Naive B cell (primary cell): ENCODE measurements around the gene DRAM2. TPM values are rescaled to one million over a fixed set of nuclear protein-coding genes. Genes with fewer than 3 reads are reported as not detected.
A peak's percentile ranks its signal among the peaks of the same experiment; 100 is the strongest.

Experiments
- ATAC-seq, 2 donors: fragments of 150-1000 bp; cut with Tn5 transposase; 2 replicates each; pipeline ENCODE4 v1.10.0; 2021; ENCODE audit warnings: low read depth in 2 of 2, mild to moderate bottlenecking in 2 of 2, moderate library complexity in 2 of 2
- DNase-seq: peaks from one replicate; pipeline ENCODE4 v3.0.0; 2022
- H3K27ac Mint-ChIP-seq, 6 donors: one replicate each; pipeline ENCODE4 v1.8.0; 2020 to 2022; ENCODE audit warnings: mild to moderate bottlenecking in 6 of 6, mixed read lengths in 6 of 6, moderate library complexity in 5 of 6, inconsistent platforms in 2 of 6
- H3K27me3 Mint-ChIP-seq, 3 donors: one replicate each; pipeline ENCODE4 v1.8.0; 2021 to 2022; ENCODE audit warnings: mixed read lengths in 3 of 3, mild to moderate bottlenecking in 1 of 3
- H3K36me3 Mint-ChIP-seq, 2 donors: one replicate each; pipeline ENCODE4 v1.8.0; 2020 to 2022; ENCODE audit warnings: mixed read lengths in 2 of 2, inconsistent platforms in 1 of 2, mild to moderate bottlenecking in 1 of 2
- H3K4me1 Mint-ChIP-seq, 3 donors: one replicate each; pipeline ENCODE4 v1.8.0; 2020 to 2022; ENCODE audit warnings: mixed read lengths in 3 of 3, inconsistent platforms in 1 of 3, mild to moderate bottlenecking in 1 of 3, moderate library complexity in 1 of 3
- H3K4me3 Mint-ChIP-seq, 8 donors: one replicate each; pipeline ENCODE4 v1.8.0; 2020 to 2022; ENCODE audit warnings: mild to moderate bottlenecking in 8 of 8, mixed read lengths in 8 of 8, moderate library complexity in 8 of 8, inconsistent platforms in 2 of 8
- H3K9me3 Mint-ChIP-seq, 7 donors: one replicate each; pipeline ENCODE4 v1.8.0; 2020 to 2022; ENCODE audit warnings: mixed read lengths in 7 of 7, mild to moderate bottlenecking in 5 of 7, inconsistent platforms in 2 of 7, moderate library complexity in 1 of 7
- polyA plus RNA-seq, 6 donors: library from polyadenylated mRNA; unstranded; fragments of 300-500 nt; fragmentation: Illumina TruSeq; gene quantifications; one replicate each; pipeline ENCODE4 v1.2.3, GENCODE V29; 2021; ENCODE audit warnings: low read depth in 6 of 6

The DRAM2 gene
- polyA plus RNA-seq, 6 donors from 2014 or later = 266 to 365 (median 332) TPM

DNA sequence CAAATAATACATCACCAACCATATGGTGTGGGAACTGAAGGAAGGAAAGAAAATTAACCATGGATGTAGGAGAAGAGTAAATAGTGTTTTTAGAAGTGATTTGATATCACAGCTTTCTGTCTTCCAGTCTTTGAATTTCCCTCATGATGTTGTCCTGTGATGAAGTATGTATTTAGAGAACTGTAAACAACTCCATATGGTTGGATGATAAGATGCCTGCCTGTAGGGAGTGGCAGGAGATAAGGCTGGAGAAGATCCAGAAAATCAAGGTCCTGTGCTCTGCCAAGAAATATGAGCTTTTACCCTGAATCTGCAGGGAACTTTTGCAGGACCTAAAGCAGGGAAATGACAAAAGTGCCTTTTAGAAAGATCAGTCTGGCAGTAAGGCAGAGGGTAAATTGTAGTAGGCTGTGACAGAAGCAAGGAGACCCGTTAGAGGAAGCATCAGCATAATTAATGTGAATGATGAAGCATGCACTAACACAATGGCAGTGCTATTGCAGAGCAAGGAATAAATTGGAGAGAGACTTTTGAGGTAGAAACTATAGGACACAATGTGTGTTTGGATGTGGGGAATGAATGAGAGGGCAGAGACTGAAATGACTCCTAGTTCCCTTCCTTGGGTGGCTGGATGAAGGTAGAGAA is 22.1 kb upstream of the DRAM2 start:
- Mint-ChIP-seq H3K4me3 (no peak overlapping the region), H3K4me1 (peaks cover 32 to 39% (median 37%) of the 10 kb centered on the region in 3 donors), H3K9me3 (no peaks in the 10 kb centered on the region), H3K36me3 (peaks cover 25 to 30% of the 10 kb centered on the region in 2 donors), H3K27me3 (no peaks in the 10 kb centered on the region), H3K27ac (peak overlapping the region; percentile 34 to 87 (median 74))
- no peak for ATAC-seq
- DNase-seq = no peak

DNA sequence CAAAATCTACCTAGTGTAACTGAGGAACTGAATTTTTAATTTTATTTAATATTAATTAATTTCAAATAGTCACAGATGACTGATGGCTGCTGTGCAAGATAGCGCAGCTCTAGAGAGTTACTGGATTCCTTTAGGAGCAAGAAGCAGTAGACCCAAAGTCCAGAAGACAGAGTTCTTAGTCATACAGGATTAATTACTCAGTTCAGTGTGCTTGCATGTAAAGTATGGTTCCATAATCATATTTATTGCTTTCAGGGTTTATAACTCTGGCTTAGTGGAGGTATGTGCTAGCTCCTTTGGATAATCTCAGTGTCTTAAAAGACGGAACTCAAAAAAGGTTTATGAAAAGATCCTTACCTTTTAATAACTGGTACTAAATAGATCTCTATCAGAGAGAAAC is 17.5 kb upstream of the DRAM2 start:
- peaks cover 41 to 50% of the 10 kb centered on the region in 2 donors for H3K36me3 Mint-ChIP-seq
- no peak overlapping the region for H3K27ac Mint-ChIP-seq
- no peak for DNase-seq
- no peaks in the 10 kb centered on the region for H3K9me3 Mint-ChIP-seq
- H3K27me3 Mint-ChIP-seq = no peaks in the 10 kb centered on the region
- H3K4me3 Mint-ChIP-seq = no peak overlapping the region
- peaks cover 47 to 64% (median 52%) of the 10 kb centered on the region in 3 donors for H3K4me1 Mint-ChIP-seq
- no peak for ATAC-seq

DNA sequence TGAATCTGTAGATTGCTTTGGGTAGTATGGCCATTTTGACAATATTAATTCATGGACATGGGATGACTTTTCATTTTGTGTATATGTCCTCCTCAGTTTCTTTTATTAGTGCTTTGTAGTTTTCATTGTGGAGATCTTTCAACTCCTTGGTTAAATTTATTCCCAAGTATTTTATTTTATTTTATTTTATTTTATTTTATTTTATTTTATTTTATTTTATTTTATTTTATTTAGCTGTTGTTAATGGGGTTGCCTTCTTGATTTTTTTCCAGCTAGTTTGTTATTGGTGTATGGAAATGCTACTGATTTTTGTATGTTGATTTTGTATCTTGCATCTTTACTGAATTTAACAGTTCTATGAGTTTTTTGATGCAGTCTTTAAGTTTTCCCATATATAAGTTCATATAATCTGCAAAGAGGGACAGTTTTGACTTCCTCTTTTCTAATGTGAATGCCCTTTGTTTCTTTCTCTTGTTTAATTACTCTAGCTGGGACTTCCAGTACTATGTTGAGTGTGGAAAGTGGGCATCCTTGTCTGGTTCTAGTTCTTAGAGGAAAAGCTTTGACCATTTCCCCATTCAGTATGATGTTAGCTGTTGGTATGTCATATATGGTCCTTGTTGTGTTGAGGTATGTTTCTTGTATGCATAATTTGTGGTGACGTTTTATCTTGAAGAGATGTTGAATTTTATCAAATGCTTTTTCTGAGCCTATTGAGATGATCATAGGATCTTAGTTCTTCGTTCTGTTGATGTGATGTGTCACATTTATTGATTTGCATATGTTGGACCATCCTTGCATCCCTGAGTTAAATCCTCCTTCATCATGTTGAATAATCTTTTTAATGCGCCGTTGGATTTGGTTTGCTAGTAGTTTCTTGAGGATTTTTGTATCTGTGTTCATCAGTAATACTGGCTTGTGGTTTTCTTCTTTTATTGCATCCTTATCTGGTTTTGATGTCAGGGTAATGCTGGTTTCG is 14.4 kb upstream of the DRAM2 start:
- DNase-seq = no peak
- Mint-ChIP-seq H3K36me3 (peaks cover 36 to 46% of the 10 kb centered on the region in 2 donors), H3K27me3 (no peaks in the 10 kb centered on the region), H3K4me1 (peaks cover 63 to 72% (median 67%) of the 10 kb centered on the region in 3 donors), H3K9me3 (no peaks in the 10 kb centered on the region), H3K4me3 (peak overlapping the region in 7 of 8 donors; percentile 28 to 78 (median 59)), H3K27ac (peak overlapping the region; percentile 59 to 93 (median 84))
- ATAC-seq = peak; percentile 63 to 65

DNA sequence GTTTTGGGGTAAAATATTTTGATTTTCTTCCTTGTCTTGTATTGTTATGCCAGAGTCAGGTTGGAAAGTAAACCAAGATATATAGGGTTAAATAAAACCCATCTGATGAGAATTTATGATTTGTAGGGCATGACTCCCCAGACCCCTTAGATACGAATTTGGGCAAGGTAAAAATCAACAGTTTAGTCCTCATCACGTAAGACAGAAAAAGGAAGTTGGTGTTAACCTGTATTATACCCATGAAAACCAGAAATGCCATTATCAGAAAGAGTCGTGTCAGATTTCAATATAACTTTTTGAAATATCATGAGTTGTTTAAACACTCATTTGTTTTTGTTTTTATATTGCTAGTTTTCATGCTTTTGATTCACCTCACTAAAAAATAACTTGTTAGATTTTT is 11.9 kb upstream of the DRAM2 start:
- ATAC-seq (peak in 1 of 2 donors; percentile 58), DNase-seq (no peak)
- H3K27me3 Mint-ChIP-seq = no peaks in the 10 kb centered on the region
- H3K4me1 Mint-ChIP-seq = peaks cover 72 to 84% (median 78%) of the 10 kb centered on the region in 3 donors
- H3K36me3 Mint-ChIP-seq = peaks cover 41 to 53% of the 10 kb centered on the region in 2 donors
- H3K4me3 Mint-ChIP-seq = peak overlapping the region; percentile 6 to 82 (median 64)
- no peaks in the 10 kb centered on the region for H3K9me3 Mint-ChIP-seq
- peak overlapping the region; percentile 56 to 91 (median 87) for H3K27ac Mint-ChIP-seq

DNA sequence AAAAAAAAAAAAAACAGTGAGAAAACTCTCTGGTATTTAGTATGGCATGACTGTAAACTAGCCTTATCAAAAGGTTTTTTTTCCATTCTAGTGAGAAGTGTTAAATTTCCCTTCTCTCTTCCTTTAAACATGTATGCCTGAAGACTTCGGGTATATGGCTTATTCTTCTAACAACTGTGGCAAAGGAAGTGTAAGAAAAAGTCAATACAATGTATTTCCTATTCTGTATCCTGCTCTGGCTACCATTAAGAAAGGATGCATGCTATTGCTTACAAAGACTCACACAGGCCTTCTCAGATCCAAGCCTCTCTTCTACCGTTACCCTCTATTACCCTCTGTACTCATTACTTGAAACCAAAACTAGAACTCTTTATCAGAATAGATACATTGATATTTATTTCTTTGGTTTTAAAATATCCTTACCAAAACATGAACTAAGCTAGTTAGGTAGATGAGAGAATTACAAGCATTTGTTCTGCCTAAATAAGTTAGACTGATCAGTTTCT is 8.5 kb upstream of the DRAM2 start:
- Mint-ChIP-seq H3K4me3 (peak overlapping the region in 3 of 8 donors; percentile 22 to 70 (median 31)), H3K9me3 (no peaks in the 10 kb centered on the region), H3K27ac (peak overlapping the region in 3 of 6 donors; percentile 63 to 85 (median 76)), H3K36me3 (peaks cover 35 to 38% of the 10 kb centered on the region in 2 donors), H3K4me1 (peaks cover 60 to 79% (median 78%) of the 10 kb centered on the region in 3 donors), H3K27me3 (no peaks in the 10 kb centered on the region)
- DNase-seq (no peak), ATAC-seq (peak in 1 of 2 donors; percentile 37)

DNA sequence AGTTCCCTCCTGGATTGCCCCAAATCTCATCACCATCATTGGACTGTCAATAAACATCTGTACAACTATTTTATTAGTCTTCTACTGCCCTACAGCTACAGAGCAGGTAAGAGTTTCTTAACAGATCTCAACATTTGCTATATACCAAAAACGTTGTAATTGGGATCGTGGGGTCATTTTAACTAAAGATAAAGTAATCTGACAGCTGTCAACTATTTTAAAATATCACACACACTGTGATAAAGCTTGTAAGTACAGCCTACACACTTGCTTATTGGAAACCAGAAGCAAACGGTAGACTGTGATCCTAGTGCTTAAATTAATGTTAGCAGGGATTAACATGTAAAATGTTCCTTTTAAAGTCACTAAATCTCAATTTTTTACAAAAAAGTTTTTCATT is 8.1 kb upstream of the DRAM2 start:
- Mint-ChIP-seq H3K9me3 (no peaks in the 10 kb centered on the region), H3K27me3 (no peaks in the 10 kb centered on the region), H3K4me3 (peak overlapping the region in 1 of 8 donors; percentile 17), H3K4me1 (peaks cover 59 to 79% (median 78%) of the 10 kb centered on the region in 3 donors), H3K36me3 (peaks cover 30 to 34% of the 10 kb centered on the region in 2 donors), H3K27ac (peak overlapping the region in 1 of 6 donors; percentile 65)
- ATAC-seq (no peak), DNase-seq (no peak)

DNA sequence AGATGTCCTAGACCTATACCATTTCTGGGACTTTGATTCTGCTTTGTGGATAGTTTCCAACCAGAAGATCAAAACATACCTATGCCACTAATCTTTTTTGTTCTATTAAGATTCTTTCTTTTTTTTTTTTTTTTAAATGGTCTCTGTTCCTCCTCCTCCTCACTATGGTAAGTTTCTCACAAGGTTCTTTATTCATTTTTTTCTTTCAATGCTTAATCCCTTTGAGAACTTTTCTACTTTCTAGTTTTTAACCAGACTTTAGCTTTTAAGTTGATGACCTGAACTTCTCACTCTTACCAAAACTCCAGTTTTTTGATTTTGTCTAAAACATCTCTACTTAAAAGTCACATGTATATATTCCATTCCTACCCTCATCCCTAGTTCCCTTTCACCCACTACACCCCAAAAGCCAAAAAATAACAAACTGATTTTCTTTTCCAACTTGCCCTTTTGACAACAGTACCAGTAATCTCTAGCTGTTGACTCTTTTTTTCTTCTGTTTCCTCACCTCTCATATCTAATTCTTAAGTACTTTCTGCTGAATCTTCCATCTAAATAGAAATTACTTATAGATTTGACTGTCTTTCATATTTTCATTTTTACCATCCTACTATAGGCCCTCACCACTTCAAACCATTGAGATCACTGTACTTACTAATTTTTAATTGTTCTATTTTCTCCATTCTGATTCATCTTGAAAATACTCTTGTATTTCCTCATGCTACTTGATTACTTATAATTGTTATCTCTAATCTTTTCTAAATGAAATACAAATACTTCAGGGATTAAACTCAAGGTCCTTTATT is 6.3 kb upstream of the DRAM2 start:
- Mint-ChIP-seq H3K4me1 (peaks cover 57 to 79% (median 78%) of the 10 kb centered on the region in 3 donors), H3K4me3 (peak overlapping the region in 5 of 8 donors; percentile 20 to 57 (median 45)), H3K9me3 (no peaks in the 10 kb centered on the region), H3K27ac (peak overlapping the region; percentile 11 to 90 (median 77)), H3K36me3 (peaks cover 27 to 34% of the 10 kb centered on the region in 2 donors), H3K27me3 (no peaks in the 10 kb centered on the region)
- no peak for DNase-seq
- ATAC-seq = no peak

DNA sequence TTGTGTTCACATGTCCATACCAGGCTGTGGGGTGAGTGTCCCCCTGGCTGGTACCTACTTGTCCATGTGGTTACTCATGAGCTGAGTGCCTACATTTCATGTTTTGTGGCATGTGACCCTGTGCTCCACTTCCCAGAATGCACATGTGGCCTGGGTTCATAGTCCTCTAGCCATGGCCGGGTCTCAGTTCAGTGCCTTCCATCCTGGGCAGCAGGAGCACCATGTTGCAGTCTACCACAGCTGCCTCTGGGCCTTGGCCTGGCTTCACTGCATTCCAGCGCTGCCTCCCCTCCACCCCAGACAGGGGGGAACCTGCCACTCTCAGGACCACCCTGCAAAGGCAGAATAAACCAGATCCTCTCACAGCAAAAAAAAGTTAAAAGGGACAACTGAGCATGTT is 5.6 kb upstream of the DRAM2 start:
- peaks cover 57 to 78% (median 76%) of the 10 kb centered on the region in 3 donors for H3K4me1 Mint-ChIP-seq
- H3K4me3 Mint-ChIP-seq = peak overlapping the region in 3 of 8 donors; percentile 40 to 57 (median 45)
- no peaks in the 10 kb centered on the region for H3K27me3 Mint-ChIP-seq
- DNase-seq (no peak), ATAC-seq (no peak)
- peaks cover 27 to 34% of the 10 kb centered on the region in 2 donors for H3K36me3 Mint-ChIP-seq
- H3K27ac Mint-ChIP-seq = peak overlapping the region; percentile 11 to 90 (median 54)
- H3K9me3 Mint-ChIP-seq = no peaks in the 10 kb centered on the region

DNA sequence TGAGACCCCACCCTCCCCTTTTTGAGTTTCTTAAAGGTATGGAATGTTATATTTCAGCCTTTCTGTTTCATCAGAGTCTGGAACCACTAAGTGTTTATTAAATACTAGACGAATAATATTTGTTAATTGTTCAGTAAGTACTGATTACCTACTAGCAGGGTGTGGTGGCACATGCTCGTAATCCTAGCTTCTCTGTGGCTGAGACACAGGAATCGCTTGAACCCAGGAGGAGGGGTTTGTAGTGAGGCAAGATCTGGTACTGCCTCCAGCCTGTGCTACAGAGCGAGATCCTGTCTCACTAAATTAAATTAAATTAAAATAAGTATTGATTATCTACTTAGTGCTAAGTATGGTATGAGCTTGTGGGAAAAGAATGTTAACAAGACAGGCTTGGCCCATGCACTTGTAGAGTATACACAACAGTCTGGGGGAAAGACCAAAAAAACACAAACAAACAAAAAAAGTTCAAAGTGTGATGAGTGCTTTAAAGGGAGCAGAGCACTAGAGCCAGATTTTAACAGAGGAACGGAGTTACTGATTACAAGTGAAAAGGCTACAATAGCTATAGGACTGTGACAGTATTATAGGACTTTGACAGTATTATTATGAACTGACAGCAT is 2.6 kb upstream of the DRAM2 start:
- ATAC-seq = no peak
- no peaks in the 10 kb centered on the region for H3K9me3 Mint-ChIP-seq
- DNase-seq = no peak
- peaks cover 53 to 73% (median 65%) of the 10 kb centered on the region in 3 donors for H3K4me1 Mint-ChIP-seq
- H3K27me3 Mint-ChIP-seq = no peaks in the 10 kb centered on the region
- H3K27ac Mint-ChIP-seq = peak overlapping the region in 5 of 6 donors; percentile 4 to 96 (median 69)
- peak overlapping the region; percentile 38 to 100 (median 94) for H3K4me3 Mint-ChIP-seq
- peaks cover 6 to 31% of the 10 kb centered on the region in 2 donors for H3K36me3 Mint-ChIP-seq

DNA sequence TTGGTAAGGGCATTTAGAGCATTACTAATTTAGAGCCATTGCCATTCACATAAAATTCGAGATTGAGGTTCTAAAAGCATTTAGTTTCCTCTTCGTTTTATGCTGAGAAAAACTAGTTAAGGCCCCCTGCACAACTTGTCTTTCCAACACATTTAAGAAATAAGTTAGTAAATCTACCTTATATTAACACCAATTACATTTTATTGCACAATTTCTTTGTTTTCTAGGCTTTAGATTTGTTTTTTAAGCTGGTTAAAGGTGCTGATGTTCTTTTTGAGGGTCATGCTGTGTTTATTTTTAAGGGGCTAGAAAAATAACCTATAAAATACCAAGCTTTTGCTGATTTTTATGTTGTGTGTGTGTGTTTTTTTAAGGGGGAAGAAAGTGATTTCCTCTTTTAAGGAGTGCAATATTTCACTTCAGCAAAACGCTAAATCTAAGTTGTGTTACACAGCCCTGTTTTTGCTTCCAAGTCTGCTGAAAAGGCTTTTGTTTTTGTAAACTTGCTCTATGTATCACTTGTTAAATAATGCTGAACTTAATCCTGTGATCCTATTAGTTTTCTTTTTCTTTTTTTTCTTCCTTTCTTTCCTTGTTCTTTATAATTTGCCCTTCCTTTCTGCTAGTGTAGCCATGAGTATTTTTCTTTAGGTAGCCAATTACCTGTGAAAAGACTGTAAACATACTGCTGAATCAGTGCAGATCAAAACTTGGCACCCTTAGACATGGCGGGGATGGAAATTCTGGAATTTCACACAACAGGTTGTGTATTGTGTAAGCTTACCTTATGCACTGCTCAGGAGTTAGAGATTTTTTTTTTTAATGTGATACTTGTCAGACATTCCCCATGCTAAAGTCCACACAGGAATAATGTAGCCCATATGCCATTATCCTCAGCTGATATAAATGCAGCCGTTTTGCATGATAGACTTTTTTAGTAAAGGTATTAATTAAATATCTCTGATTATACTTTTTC is 1.6 kb upstream of the DRAM2 start:
- Mint-ChIP-seq H3K27ac (peak overlapping the region; percentile 68 to 100 (median 95)), H3K4me1 (peaks cover 47 to 72% (median 58%) of the 10 kb centered on the region in 3 donors), H3K36me3 (peaks cover 6 to 29% of the 10 kb centered on the region in 2 donors)

DNA sequence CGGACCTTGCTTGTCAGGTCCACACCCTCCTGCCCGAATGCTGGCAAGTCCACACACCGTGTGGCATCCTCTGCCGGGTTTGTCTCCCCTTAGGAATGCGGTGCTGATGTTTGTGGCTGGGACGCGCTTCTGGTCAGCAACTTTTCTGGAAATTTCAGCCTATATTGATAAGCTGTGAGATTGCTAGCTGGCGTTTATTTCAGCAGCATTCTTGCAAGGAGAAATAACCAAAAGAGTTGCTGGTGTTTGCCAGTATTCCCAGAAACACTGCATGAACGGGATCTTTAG is 731 bp upstream of the DRAM2 start:
- H3K9me3 Mint-ChIP-seq = no peaks in the 10 kb centered on the region
- H3K36me3 Mint-ChIP-seq = peaks cover 12 to 20% of the 10 kb centered on the region in 2 donors
- H3K4me3 Mint-ChIP-seq = peak overlapping the region; percentile 92 to 100 (median 98)
- H3K4me1 Mint-ChIP-seq = peaks cover 46 to 72% (median 58%) of the 10 kb centered on the region in 3 donors
- DNase-seq (no peak), ATAC-seq (no peak)
- no peaks in the 10 kb centered on the region for H3K27me3 Mint-ChIP-seq
- peak overlapping the region; percentile 68 to 100 (median 96) for H3K27ac Mint-ChIP-seq

More for the DNA sequence above, 1.6 kb upstream of the DRAM2 start:
- H3K4me3 Mint-ChIP-seq = peak overlapping the region; percentile 92 to 100 (median 98)
- no peaks in the 10 kb centered on the region for H3K9me3 Mint-ChIP-seq
- ATAC-seq = no peak
- no peaks in the 10 kb centered on the region for H3K27me3 Mint-ChIP-seq
- no peak for DNase-seq
